Smooth muscle cell (in vitro differentiated cells): Measurements from ENCODE around the gene ANGPTL7. TPM values are rescaled to one million over a fixed set of nuclear protein-coding genes. Genes with fewer than 3 reads are reported as not detected.
"Not testable (repeated sequence)": the region's sequence is repeated elsewhere in the genome, so short reads cannot be mapped to it uniquely, and the experiment has no call there.

ENCODE experiments used
- DNase-seq: peaks from one replicate; lab custom pipeline; 2025; ENCODE audit not compliant: unreplicated experiment; lab: John Stamatoyannopoulos, UW
- H2AFZ ChIP-seq: fragments of 200-600 bp; sonication (generic); 2 replicates; pipeline ENCODE4 v1.6.0; 2016; ENCODE audit warnings: antibody characterized with exemption, low read depth, mild to moderate bottlenecking
- H3F3A ChIP-seq: fragments of 200-600 bp; sonication (generic); 2 replicates; pipeline ENCODE4 v1.6.0; 2017; ENCODE audit warnings: antibody characterized with exemption, low read depth
- H3K27ac ChIP-seq: fragments of 200-600 bp; sonication (generic); 2 replicates; pipeline ENCODE4 v1.5.1; 2016; ENCODE audit warnings: low read depth, mild to moderate bottlenecking
- H3K27me3 ChIP-seq: fragments of 200-600 bp; sonication (generic); 2 replicates; pipeline ENCODE4 v1.6.1; 2016; ENCODE audit warnings: low read depth, mild to moderate bottlenecking
- H3K36me3 ChIP-seq: fragments of 200-600 bp; sonication (generic); 2 replicates; pipeline ENCODE4 v1.5.1; 2016; ENCODE audit warnings: low read depth
- H3K4me1 ChIP-seq: fragments of 200-600 bp; sonication (generic); 2 replicates; pipeline ENCODE4 v1.5.1; 2016; ENCODE audit warnings: low read depth
- H3K4me2 ChIP-seq: fragments of 200-600 bp; sonication (generic); 2 replicates; pipeline ENCODE4 v1.6.0; 2016; ENCODE audit warnings: mild to moderate bottlenecking
- H3K4me3 ChIP-seq: fragments of 200-600 bp; sonication (generic); 2 replicates; pipeline ENCODE4 v1.5.1; 2016; ENCODE audit warnings: mild to moderate bottlenecking
- H3K79me2 ChIP-seq: fragments of 200-600 bp; sonication (generic); 2 replicates; pipeline ENCODE4 v1.6.0; 2016; ENCODE audit warnings: low read depth, mild to moderate bottlenecking
- H3K9ac ChIP-seq: fragments of 200-600 bp; sonication (generic); 2 replicates; pipeline ENCODE4 v1.6.0; 2016; ENCODE audit warnings: low read depth
- H3K9me3 ChIP-seq: fragments of 200-600 bp; sonication (generic); replicated peaks from 2 replicates; pipeline ENCODE4 v1.5.1; 2016; ENCODE audit warnings: low read depth
- H4K20me1 ChIP-seq: fragments of 200-600 bp; sonication (generic); 2 replicates; pipeline ENCODE4 v1.6.0; 2016; ENCODE audit warnings: low read depth
- WGBS: methylation state at CpG from one replicate; pipeline ENCODE4 v1.1.7; 2016; ENCODE audit warnings: low lambda C conversion rate; 5-methylcytosine and 5-hydroxymethylcytosine counted together
- polyA plus RNA-seq: library from polyadenylated mRNA; unstranded; fragments of >200 nt; fragmentation: Nextera tagmentation; extraction: Ambion mirVana; gene quantifications from 2 replicates; pipeline ENCODE4 v1.2.1, GENCODE V29; 2016
- total RNA-seq: library from RNA; depleted of rRNA; stranded (reverse); fragments of >200 nt; gene quantifications from 2 replicates; pipeline ENCODE4 v1.2.3, GENCODE V29; 2014
- TF ChIP-seq, protein P1 (sequence below): fragments of 200-600 bp; sonication (generic); IDR thresholded peaks from 2 replicates; pipeline ENCODE4 v1.5.1; 2017; ENCODE audit warnings: borderline replicate concordance, mild to moderate bottlenecking, antibody characterized with exemption; ENCODE audit not compliant: insufficient read depth, poor library complexity, severe bottlenecking

The ANGPTL7 gene
- total and polyA plus RNA-seq, 2 experiments from 2014 or later = 0.31 TPM; not detected in 1

DNA sequence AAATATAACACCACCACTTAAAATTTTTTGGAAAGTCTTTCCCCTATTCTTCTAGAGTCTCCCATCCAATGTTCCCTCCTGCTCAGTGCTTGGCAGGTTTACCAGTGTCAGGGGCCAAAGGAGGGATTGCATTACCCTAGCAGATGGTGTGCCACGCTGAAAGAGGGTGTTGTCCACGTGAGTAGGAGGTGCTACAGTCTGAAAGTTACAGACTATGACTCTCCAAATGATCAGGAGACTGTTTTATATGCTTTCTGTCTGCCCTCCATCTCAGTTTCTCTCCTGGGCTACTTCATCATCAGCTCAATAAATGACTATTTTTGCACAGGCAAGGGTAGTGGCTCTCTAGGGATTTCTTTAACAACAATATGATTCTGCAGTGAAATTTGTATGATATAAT lies 31.3 kb upstream of the ANGPTL7 start:
- H3K4me2 ChIP-seq = no peak overlapping the region
- H2AFZ ChIP-seq = no peak overlapping the region

DNA sequence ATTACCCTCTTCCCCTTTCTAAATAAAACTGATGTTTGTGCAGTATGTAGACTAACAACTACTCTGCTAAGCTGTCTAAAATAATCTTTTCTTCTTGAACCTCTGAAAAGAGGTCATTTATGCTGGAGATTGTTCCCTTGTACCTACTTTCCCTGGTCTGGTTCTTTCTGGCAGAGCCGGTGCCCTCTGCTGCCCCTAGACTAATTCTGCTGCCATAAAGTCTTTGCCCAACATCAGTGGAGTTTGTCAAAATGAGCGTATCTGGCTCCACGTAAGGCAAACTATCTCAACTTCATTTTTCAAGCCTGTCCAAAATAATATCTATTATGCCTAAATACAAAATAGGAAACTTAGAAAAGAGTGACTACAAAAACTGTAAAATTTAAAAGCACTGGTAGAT lies 30.9 kb upstream of the ANGPTL7 start:
- no peak for DNase-seq
- H3K36me3 ChIP-seq = no peaks in the 10 kb centered on the region
- H3K4me3 ChIP-seq = no peak overlapping the region
- peaks cover 13% of the 10 kb centered on the region for H4K20me1 ChIP-seq
- TF ChIP-seq, protein P1, sequence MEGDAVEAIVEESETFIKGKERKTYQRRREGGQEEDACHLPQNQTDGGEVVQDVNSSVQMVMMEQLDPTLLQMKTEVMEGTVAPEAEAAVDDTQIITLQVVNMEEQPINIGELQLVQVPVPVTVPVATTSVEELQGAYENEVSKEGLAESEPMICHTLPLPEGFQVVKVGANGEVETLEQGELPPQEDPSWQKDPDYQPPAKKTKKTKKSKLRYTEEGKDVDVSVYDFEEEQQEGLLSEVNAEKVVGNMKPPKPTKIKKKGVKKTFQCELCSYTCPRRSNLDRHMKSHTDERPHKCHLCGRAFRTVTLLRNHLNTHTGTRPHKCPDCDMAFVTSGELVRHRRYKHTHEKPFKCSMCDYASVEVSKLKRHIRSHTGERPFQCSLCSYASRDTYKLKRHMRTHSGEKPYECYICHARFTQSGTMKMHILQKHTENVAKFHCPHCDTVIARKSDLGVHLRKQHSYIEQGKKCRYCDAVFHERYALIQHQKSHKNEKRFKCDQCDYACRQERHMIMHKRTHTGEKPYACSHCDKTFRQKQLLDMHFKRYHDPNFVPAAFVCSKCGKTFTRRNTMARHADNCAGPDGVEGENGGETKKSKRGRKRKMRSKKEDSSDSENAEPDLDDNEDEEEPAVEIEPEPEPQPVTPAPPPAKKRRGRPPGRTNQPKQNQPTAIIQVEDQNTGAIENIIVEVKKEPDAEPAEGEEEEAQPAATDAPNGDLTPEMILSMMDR = no peak
- H3K27me3 ChIP-seq = no peaks in the 10 kb centered on the region
- H3K4me1 ChIP-seq = no peaks in the 10 kb centered on the region
- no peak overlapping the region for H3K9ac ChIP-seq
- no peak overlapping the region for H3K27ac ChIP-seq
- H3F3A ChIP-seq = no peaks in the 10 kb centered on the region
- no peak overlapping the region for H3K4me2 ChIP-seq
- H2AFZ ChIP-seq = no peak overlapping the region
- WGBS = 95% methylated on average over 3 of the region's 3 CpGs
- H3K9me3 ChIP-seq = no peaks in the 10 kb centered on the region
- H3K79me2 ChIP-seq = no peaks in the 10 kb centered on the region

More for the DNA sequence above, 31.3 kb upstream of the ANGPTL7 start:
- Histone ChIP-seq H3K9ac (no peak overlapping the region), H4K20me1 (peaks cover 13% of the 10 kb centered on the region), H3K4me3 (no peak overlapping the region), H3K79me2 (no peaks in the 10 kb centered on the region), H3K27me3 (no peaks in the 10 kb centered on the region), H3K36me3 (no peaks in the 10 kb centered on the region), H3K27ac (no peak overlapping the region), H3K9me3 (no peaks in the 10 kb centered on the region), H3K4me1 (no peaks in the 10 kb centered on the region), H3F3A (no peaks in the 10 kb centered on the region)
- DNase-seq = no peak
- TF ChIP-seq, protein P1 = no peak
- WGBS = 87% methylated on average over 2 of the region's 2 CpGs

GRCh38 chr1:11158720-11159321 lies 30.3 kb upstream of the ANGPTL7 start:
- H3K79me2 ChIP-seq = no peaks in the 10 kb centered on the region
- H3K4me2 ChIP-seq = no peak overlapping the region
- H3F3A ChIP-seq = no peaks in the 10 kb centered on the region
- no peaks in the 10 kb centered on the region for H3K36me3 ChIP-seq
- DNase-seq = no peak
- no peak overlapping the region for H2AFZ ChIP-seq
- TF ChIP-seq, protein P1 = no peak
- H4K20me1 ChIP-seq = peaks cover 13% of the 10 kb centered on the region
- WGBS = 88% methylated on average over 3 of the region's 3 CpGs
- no peak overlapping the region for H3K27ac ChIP-seq
- H3K9me3 ChIP-seq = no peaks in the 10 kb centered on the region
- no peaks in the 10 kb centered on the region for H3K4me1 ChIP-seq
- no peak overlapping the region for H3K9ac ChIP-seq
- no peak overlapping the region for H3K4me3 ChIP-seq
- H3K27me3 ChIP-seq = no peaks in the 10 kb centered on the region

DNA sequence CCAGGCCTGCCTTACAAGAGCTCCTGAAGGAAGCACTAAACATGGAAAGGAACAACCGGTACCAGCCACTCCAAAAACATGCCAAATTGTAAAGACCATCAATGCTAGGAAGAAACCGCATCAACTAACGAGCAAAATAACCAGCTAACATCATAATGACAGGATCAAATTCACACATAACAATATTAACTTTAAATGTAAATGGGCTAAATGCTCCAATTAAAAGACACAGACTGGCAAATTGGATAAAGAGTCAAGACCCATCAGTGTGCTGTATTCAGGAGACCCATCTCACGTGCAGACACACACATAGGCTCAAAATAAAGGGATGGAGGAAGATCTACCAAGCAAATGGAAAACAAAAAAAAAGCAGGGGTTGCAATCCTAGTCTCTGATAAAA lies 26.4 kb upstream of the ANGPTL7 start:
- peaks cover 13% of the 10 kb centered on the region for H4K20me1 ChIP-seq
- H3K27ac ChIP-seq, H3K4me3 ChIP-seq, H3K4me1 ChIP-seq, H3K9me3 ChIP-seq, H3K27me3 ChIP-seq, DNase-seq, H3K36me3 ChIP-seq, H3K9ac ChIP-seq, H3K79me2 ChIP-seq, H3K4me2 ChIP-seq, H2AFZ ChIP-seq, H3F3A ChIP-seq: not testable (repeated sequence)
- 99% methylated on average over 4 of the region's 4 CpGs for WGBS

GRCh38 chr1:11166744-11167143 lies 22.4 kb upstream of the ANGPTL7 start:
- not testable (repeated sequence) for H2AFZ ChIP-seq, H3F3A ChIP-seq, H3K4me1 ChIP-seq, H3K79me2 ChIP-seq, H3K27me3 ChIP-seq, DNase-seq, H3K9ac ChIP-seq, H3K36me3 ChIP-seq, H3K4me2 ChIP-seq, H3K4me3 ChIP-seq, H3K27ac ChIP-seq, H3K9me3 ChIP-seq
- over 99% methylated on average over 5 of the region's 5 CpGs for WGBS
- H4K20me1 ChIP-seq = peaks cover 21% of the 10 kb centered on the region
